Sigmoid colon (tissue), 7 donors: ENCODE measurements around the gene WNK2. TPM values are rescaled to one million over a fixed set of nuclear protein-coding genes. Genes with fewer than 3 reads are reported as not detected.
"Not testable (repeated sequence)": the region's sequence is repeated elsewhere in the genome, so short reads cannot be mapped to it uniquely, and the experiment has no call there.

Experiments
- DNase-seq: peaks from one replicate; pipeline ENCODE4 v3.0.0-alpha.2; 2019
- H3K27ac ChIP-seq, 4 donors: fragments of 200-600 bp; sonication (generic); one replicate each; pipeline ENCODE4 v1.5.1; 2016 to 2019; ENCODE audit warnings: mild to moderate bottlenecking in 1 of 4
- H3K27me3 ChIP-seq, 3 donors: fragments of 200-600 bp; sonication (generic); one replicate each; pipeline ENCODE4 v1.5.1; 2019; ENCODE audit warnings: mild to moderate bottlenecking in 1 of 3
- H3K36me3 ChIP-seq, 4 donors: fragments of 200-600 bp; sonication (generic); one replicate each; pipeline ENCODE4 v1.5.1; 2016 to 2019
- H3K4me1 ChIP-seq, 4 donors: fragments of 200-600 bp; sonication (generic); one replicate each; pipeline ENCODE4 v1.5.1; 2017 to 2019
- H3K4me3 ChIP-seq, 4 donors: fragments of 200-600 bp; sonication (generic); one replicate each; pipeline ENCODE4 v1.5.1; 2017 to 2019; ENCODE audit warnings: mild to moderate bottlenecking in 2 of 4, moderate library complexity in 1 of 4
- H3K9me3 ChIP-seq, 4 donors: fragments of 200-600 bp in 3 of 4; sonication (generic) in 3 of 4; one replicate each; pipeline versions ENCODE4 v1.5.1 to v1.6.1; 2013 to 2019
- EP300 ChIP-seq, 4 donors: sonication (generic); formaldehyde crosslinking; IDR thresholded peaks; one replicate each; pipeline ENCODE4 v1.6.1; 2017; ENCODE audit warnings: antibody characterized with exemption in 4 of 4
- POLR2A ChIP-seq, 2 donors: fragments of 450-650 bp; IDR thresholded peaks; one replicate each; pipeline ENCODE4 v1.6.1; 2016; ENCODE audit warnings: antibody characterized with exemption in 2 of 2, mild to moderate bottlenecking in 2 of 2, moderate library complexity in 2 of 2
- POLR2AphosphoS5 ChIP-seq, 4 donors: sonication (generic); formaldehyde crosslinking; IDR thresholded peaks; one replicate each; pipeline ENCODE4 v1.6.1; 2017; ENCODE audit warnings: antibody characterized with exemption in 4 of 4
- WGBS, 2 donors: extraction: QIAGEN DNeasy Blood & Tissue Kit; methylation state at CpG; one replicate each; pipeline ENCODE4 v1.1.7; 2013; 5-methylcytosine and 5-hydroxymethylcytosine counted together
- intact Hi-C: fragments of 100-400 bp; cut with DNase I; formaldehyde crosslinking; loops from one replicate; pipeline ENCODE4 v1.15.1; 2023
- polyA plus RNA-seq, 3 donors: library from polyadenylated mRNA; stranded (reverse); fragments of 200-250 nt; gene quantifications; one replicate each; pipeline ENCODE4 v1.2.3, GENCODE V29; 2013
- total RNA-seq, 4 donors: library from RNA; depleted of rRNA; stranded (reverse); fragments of >200 nt; gene quantifications; one replicate each; pipeline ENCODE4 v1.1.0, GENCODE V29; 2016
- TF ChIP-seq, protein P1 (sequence below), 4 experiments: fragments of 450-650 bp in 3 of 4; fragments of 200-600 bp in 1 of 4; IDR thresholded peaks; one replicate each; pipeline ENCODE4 v1.5.1; 2016 to 2019; ENCODE audit warnings: antibody characterized with exemption in 4 of 4, mild to moderate bottlenecking in 3 of 4, moderate library complexity in 2 of 4
- donor health status: healthy with polysubstance abuse.
- donor health status: Bipolar disorder and iron deficiency.
- donor health status: healthy.

Gene WNK2
- total and polyA plus RNA-seq, 7 donors: 12.6 to 95.8 (median 20.0) TPM

DNA sequence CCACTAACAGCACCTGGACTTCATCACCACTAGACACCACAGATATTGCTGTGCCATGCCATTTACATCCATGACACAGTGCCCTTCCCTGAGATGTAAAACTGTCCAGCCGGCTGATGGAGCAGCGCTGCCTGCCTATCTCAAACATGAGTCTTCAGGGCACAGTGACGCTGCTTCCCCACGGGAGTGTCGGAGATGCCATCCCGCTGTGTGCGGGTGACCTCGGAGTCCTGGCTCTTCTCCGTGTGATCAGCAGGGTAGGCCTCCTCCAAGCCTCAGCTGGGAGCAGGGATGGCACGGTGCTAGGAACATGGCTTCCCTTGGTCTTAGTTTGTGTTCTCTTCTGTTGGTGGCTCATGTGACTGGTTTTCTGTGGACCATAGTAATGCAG, 137.3 kb downstream of the WNK2 start:
- 91 to 94% methylated on average over 10 of the region's 10 CpGs for WGBS, 2 donors
- no peak overlapping the region for H3K4me3 ChIP-seq
- no peak for DNase-seq

DNA sequence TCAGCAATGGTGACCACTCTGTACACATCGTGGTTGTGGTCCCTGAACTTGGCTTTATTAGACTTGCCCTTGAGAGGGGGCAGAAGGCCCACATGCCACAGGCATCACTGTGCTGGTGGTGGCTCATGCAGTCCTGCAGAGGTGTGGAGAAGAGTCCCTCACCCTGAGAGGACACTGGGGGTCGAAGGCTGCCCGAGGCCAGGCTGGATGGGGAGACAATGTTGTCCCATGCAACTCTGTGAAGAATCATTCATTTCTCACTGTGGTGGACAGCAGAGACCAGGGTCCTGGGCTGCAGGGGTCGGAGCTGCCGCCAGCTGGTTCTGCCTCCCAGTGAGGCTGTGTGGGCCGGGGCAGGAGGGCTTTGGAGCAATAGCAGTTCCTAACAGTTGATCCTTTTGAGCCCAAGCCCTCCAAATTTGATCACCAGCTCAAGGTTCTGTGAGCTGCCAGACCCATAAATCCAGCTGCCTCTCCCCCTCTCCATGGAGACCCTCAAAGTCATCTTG, 139.6 kb downstream of the WNK2 start:
- 91 to 92% methylated on average over 6 of the region's 6 CpGs for WGBS, 2 donors
- DNase-seq, H3K27me3 ChIP-seq, intact Hi-C loops, H3K36me3 ChIP-seq, H3K4me1 ChIP-seq, H3K9me3 ChIP-seq, H3K27ac ChIP-seq, H3K4me3 ChIP-seq: not testable (repeated sequence)

More for the DNA sequence above, 137.3 kb downstream of the WNK2 start:
- intact Hi-C loops: no loop called here
- no peaks in the 10 kb centered on the region for H3K27me3 ChIP-seq
- H3K27ac ChIP-seq: no peak overlapping the region
- no peaks in the 10 kb centered on the region for H3K4me1 ChIP-seq
- H3K9me3 ChIP-seq: no peaks in the 10 kb centered on the region
- TF ChIP-seq POLR2A (IDR thresholded peaks at IDR 0.05): no peak
- TF ChIP-seq, protein P1, sequence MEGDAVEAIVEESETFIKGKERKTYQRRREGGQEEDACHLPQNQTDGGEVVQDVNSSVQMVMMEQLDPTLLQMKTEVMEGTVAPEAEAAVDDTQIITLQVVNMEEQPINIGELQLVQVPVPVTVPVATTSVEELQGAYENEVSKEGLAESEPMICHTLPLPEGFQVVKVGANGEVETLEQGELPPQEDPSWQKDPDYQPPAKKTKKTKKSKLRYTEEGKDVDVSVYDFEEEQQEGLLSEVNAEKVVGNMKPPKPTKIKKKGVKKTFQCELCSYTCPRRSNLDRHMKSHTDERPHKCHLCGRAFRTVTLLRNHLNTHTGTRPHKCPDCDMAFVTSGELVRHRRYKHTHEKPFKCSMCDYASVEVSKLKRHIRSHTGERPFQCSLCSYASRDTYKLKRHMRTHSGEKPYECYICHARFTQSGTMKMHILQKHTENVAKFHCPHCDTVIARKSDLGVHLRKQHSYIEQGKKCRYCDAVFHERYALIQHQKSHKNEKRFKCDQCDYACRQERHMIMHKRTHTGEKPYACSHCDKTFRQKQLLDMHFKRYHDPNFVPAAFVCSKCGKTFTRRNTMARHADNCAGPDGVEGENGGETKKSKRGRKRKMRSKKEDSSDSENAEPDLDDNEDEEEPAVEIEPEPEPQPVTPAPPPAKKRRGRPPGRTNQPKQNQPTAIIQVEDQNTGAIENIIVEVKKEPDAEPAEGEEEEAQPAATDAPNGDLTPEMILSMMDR (IDR thresholded peaks at IDR 0.05): no peak
- no peak for TF ChIP-seq EP300 (IDR thresholded peaks at IDR 0.05)
- no peak for TF ChIP-seq POLR2AphosphoS5 (IDR thresholded peaks at IDR 0.05)
- peaks cover 0 to 24% (median 5%) of the 10 kb centered on the region in 4 donors for H3K36me3 ChIP-seq

DNA sequence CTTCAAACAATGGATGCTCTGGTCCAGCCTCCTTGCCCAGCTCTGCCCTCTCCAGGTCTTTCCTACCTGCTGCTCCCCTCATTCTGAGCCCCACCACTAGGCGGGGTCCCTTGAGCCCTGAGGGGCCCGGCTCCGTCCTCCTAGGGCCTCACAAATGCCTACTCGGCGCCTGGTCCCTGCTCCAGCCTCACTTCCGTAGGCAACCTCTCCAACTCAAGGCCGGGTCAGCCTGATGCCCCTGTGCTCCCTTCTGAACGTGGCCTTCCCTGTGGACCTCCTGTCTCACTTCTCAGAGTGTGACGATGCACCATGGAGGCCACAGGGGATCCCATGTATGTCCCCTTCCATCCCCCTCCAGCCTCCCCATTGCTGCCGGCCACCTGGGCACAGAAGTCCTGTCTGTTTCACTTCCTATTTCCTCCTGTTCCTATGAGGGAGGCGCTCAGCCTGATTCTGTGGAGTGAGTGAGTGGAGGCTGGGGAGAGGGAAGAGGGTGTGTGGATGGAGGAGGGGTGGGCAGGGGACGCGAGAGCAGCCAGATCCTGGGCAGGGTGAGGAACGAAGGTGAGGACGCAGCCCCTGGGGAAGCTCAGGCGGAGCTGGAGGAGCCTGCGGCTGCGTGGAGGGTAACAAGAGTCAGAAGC, 140.4 kb downstream of the WNK2 start:
- intact Hi-C loops: no loop called here
- Histone ChIP-seq H3K27ac (no peak overlapping the region), H3K36me3 (no peaks in the 10 kb centered on the region), H3K4me1 (no peaks in the 10 kb centered on the region), H3K27me3 (no peaks in the 10 kb centered on the region), H3K4me3 (no peak overlapping the region), H3K9me3 (no peaks in the 10 kb centered on the region)
- 63 to 77% methylated on average over 18 of the region's 18 CpGs for WGBS, 2 donors
- no peak for DNase-seq
- TF ChIP-seq, protein P1 (IDR thresholded peaks at IDR 0.05): no peak
- TF ChIP-seq POLR2AphosphoS5 (IDR thresholded peaks at IDR 0.05) (no peak), EP300 (IDR thresholded peaks at IDR 0.05) (no peak), POLR2A (IDR thresholded peaks at IDR 0.05) (no peak)

DNA sequence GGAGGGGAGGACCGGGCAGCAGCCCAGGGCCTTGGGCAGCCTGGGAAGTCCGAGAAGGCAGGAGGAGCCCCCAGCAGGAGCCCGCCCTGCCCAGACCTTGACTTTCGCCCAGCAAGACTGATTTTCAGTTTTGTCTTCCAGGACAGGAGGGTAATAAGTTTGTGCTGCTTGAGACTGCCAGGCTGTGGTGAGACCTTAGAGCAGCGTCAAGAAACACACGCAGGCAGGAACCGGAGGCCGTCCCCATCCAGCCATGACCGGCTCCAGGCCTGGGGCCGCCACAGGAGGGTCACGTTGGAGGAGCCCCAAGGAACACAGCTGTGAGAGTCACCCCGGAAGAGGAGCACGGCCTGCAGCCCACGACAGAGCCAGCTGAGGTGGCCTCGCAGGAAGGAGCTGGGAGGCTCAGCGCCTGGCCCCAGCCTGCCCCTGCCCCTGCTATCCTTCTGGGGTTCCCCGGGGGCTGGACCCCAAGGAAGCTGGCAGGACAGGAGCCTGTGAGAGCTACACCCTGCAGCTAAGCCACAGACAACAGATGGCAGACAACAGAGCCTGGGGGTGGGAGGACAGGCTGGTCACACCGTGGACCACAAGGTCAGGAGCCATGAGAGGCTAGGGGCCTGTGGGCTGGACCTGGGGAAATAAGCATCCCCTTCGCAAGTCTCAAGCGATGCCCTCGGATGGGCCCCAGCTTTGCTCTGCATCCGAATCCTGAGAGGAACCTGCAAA, 141.5 kb downstream of the WNK2 start:
- H3K27ac ChIP-seq: no peak overlapping the region
- intact Hi-C loops: no loop called here
- H3K4me1 ChIP-seq: no peaks in the 10 kb centered on the region
- no peaks in the 10 kb centered on the region for H3K27me3 ChIP-seq
- no peaks in the 10 kb centered on the region for H3K36me3 ChIP-seq
- H3K9me3 ChIP-seq: no peaks in the 10 kb centered on the region
- DNase-seq: no peak
- TF ChIP-seq EP300 (IDR thresholded peaks at IDR 0.05): no peak
- TF ChIP-seq POLR2AphosphoS5 (IDR thresholded peaks at IDR 0.05): no peak
- TF ChIP-seq, protein P1 (IDR thresholded peaks at IDR 0.05): no peak
- TF ChIP-seq POLR2A (IDR thresholded peaks at IDR 0.05): no peak
- 89 to 90% methylated on average over 22 of the region's 22 CpGs for WGBS, 2 donors
- no peak overlapping the region for H3K4me3 ChIP-seq

DNA sequence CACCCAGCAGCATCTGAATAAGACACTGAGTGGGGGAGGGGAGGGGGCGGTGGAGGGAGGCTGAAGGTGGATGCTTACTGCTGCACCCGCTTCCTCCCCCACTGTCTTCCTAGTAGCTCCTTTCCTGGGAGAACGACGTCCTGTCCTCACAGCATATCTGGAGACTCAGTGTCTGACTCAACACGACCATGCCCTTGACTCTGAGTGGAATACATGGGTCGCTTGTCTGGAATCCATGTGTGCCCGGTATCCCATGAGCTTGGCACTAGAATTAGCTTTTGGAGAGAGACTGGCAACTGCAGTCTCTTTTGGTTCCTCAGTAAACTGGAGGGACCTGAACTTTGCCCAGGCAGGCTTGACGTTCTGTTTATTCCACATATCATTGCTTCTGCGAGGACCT, 142.1 kb downstream of the WNK2 start:
- intact Hi-C loops: no loop called here
- Histone ChIP-seq H3K36me3 (no peaks in the 10 kb centered on the region), H3K27me3 (no peaks in the 10 kb centered on the region), H3K27ac (no peak overlapping the region), H3K4me1 (no peaks in the 10 kb centered on the region), H3K9me3 (no peaks in the 10 kb centered on the region), H3K4me3 (no peak overlapping the region)
- TF ChIP-seq EP300 (IDR thresholded peaks at IDR 0.05): no peak
- no peak for TF ChIP-seq POLR2AphosphoS5 (IDR thresholded peaks at IDR 0.05)
- no peak for DNase-seq
- WGBS, 2 donors: 44 to 77% methylated on average over 9 of the region's 9 CpGs
